CD4-positive, alpha-beta memory T cell (primary cell): ENCODE measurements around the gene RFPL1. TPM values are rescaled to one million over a fixed set of nuclear protein-coding genes. Genes with fewer than 3 reads are reported as not detected.

Experiments
- CTCF ChIA-PET: fragments of 350-600 bp; sonication (Branson Sonifier 250); formaldehyde crosslinking; loops from one replicate; lab custom pipeline; 2021; ENCODE audit warnings: inconsistent platforms; ENCODE audit not compliant: partially characterized antibody; lab: Charles Lee
- POLR2A ChIA-PET: fragments of 350-600 bp; sonication (Branson Sonifier 250); formaldehyde crosslinking; loops from one replicate; lab custom pipeline; 2021; ENCODE audit not compliant: partially characterized antibody; lab: Charles Lee
- DNase-seq, 5 donors: peaks; one replicate each; pipeline versions ENCODE4 v3.0.0 to v3.0.0-alpha.2; 2020 to 2022; ENCODE audit warnings: mixed read lengths in 1 of 5
- H3K27ac ChIP-seq: one replicate; pipeline ENCODE4 v1.7.0; 2013; ENCODE audit warnings: low read depth, low read length
- H3K27me3 ChIP-seq: 2 replicates; pipeline ENCODE4 v1.7.0; 2013; ENCODE audit warnings: mild to moderate bottlenecking, low read length, moderate library complexity; ENCODE audit not compliant: insufficient read depth
- H3K36me3 ChIP-seq: 2 replicates; pipeline ENCODE4 v1.7.0; 2013; ENCODE audit warnings: mild to moderate bottlenecking, low read length, moderate library complexity; ENCODE audit not compliant: insufficient read depth
- H3K4me1 ChIP-seq: 2 replicates; pipeline ENCODE4 v1.7.0; 2013; ENCODE audit warnings: mild to moderate bottlenecking, low read length, moderate library complexity; ENCODE audit not compliant: insufficient read depth
- H3K4me3 ChIP-seq, 2 donors: one replicate each; pipeline ENCODE4 v1.7.0; 2013; ENCODE audit warnings: low read length in 2 of 2, mild to moderate bottlenecking in 1 of 2
- H3K9me3 ChIP-seq, 2 donors: one replicate each; pipeline ENCODE4 v1.7.0; 2013; ENCODE audit warnings: low read length in 2 of 2, control low read depth in 1 of 2; ENCODE audit not compliant: control insufficient read depth in 1 of 2
- H3K27ac Mint-ChIP-seq, 7 donors: one replicate each; pipeline ENCODE4 v1.8.0; 2020 to 2021; ENCODE audit warnings: mixed read lengths in 7 of 7, mild to moderate bottlenecking in 6 of 7, inconsistent platforms in 3 of 7, moderate library complexity in 3 of 7
- H3K27me3 Mint-ChIP-seq, 2 donors: one replicate each; pipeline ENCODE4 v1.8.0; 2020 to 2021; ENCODE audit warnings: mixed read lengths in 2 of 2
- H3K36me3 Mint-ChIP-seq, 2 donors: one replicate each; pipeline ENCODE4 v1.8.0; 2020 to 2021; ENCODE audit warnings: mixed read lengths in 2 of 2, inconsistent platforms in 1 of 2, mild to moderate bottlenecking in 1 of 2
- H3K4me1 Mint-ChIP-seq, 4 donors: one replicate each; pipeline ENCODE4 v1.8.0; 2020 to 2021; ENCODE audit warnings: mixed read lengths in 4 of 4, mild to moderate bottlenecking in 1 of 4
- H3K4me3 Mint-ChIP-seq, 8 donors: one replicate each; pipeline ENCODE4 v1.8.0; 2020 to 2021; ENCODE audit warnings: mixed read lengths in 8 of 8, mild to moderate bottlenecking in 7 of 8, moderate library complexity in 6 of 8, inconsistent platforms in 3 of 8
- H3K9me3 Mint-ChIP-seq, 8 donors: one replicate each; pipeline ENCODE4 v1.8.0; 2020 to 2021; ENCODE audit warnings: mixed read lengths in 8 of 8, mild to moderate bottlenecking in 5 of 8, inconsistent platforms in 3 of 8, moderate library complexity in 1 of 8
- intact Hi-C: fragments of 100-400 bp; cut with micrococcal nuclease; formaldehyde crosslinking; loops from one replicate; pipeline ENCODE4 v1.15.1; 2023
- polyA plus RNA-seq, 2 donors: library from polyadenylated mRNA; unstranded; fragments of 300-500 nt; fragmentation: Illumina TruSeq; gene quantifications; one replicate each; pipeline ENCODE4 v1.2.3, GENCODE V29; 2021
- total RNA-seq, 2 experiments: library from RNA; stranded (reverse); gene quantifications; one replicate each; pipeline ENCODE4 v1.2.3, GENCODE V29; 2021

The RFPL1 gene
- total and polyA plus RNA-seq, 4 experiments from 2014 or later = not detected

DNA sequence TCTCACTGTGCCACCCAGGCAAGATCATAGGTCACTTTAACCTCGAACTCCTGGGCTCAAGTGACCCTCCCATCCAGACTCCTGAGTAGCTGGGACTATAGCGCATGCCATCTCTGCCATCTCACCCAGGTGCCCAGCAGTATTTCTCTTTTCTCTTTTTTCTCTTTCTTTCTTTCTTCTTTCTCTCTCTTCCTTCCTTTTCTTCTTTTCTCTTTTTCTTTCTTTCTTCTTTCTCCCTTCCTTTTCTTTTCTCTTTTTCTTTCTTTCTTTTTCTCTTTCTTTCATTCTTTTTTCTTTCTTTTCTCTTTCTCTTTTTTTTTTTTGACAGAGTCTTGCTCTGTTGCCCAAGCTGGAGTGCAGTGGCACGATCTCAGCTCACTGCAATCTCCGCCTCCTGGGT, 13.5 kb downstream of the RFPL1 start:
- Mint-ChIP-seq H3K4me1 (no peaks in the 10 kb centered on the region), H3K27me3 (no peaks in the 10 kb centered on the region), H3K27ac (peak overlapping the region in 1 of 7 donors; percentile 75), H3K9me3 (peaks cover 0 to 4% (median 0%) of the 10 kb centered on the region in 8 donors), H3K36me3 (no peaks in the 10 kb centered on the region), H3K4me3 (no peak overlapping the region)
- H3K36me3 ChIP-seq = no peaks in the 10 kb centered on the region
- no peaks in the 10 kb centered on the region for H3K9me3 ChIP-seq
- POLR2A ChIA-PET = no interaction called here
- H3K4me3 ChIP-seq = no peak overlapping the region
- no peak for DNase-seq
- no peaks in the 10 kb centered on the region for H3K4me1 ChIP-seq
- CTCF ChIA-PET = no interaction called here
- no peaks in the 10 kb centered on the region for H3K27me3 ChIP-seq
- no peak overlapping the region for H3K27ac ChIP-seq
- intact Hi-C loops = no loop called here

DNA sequence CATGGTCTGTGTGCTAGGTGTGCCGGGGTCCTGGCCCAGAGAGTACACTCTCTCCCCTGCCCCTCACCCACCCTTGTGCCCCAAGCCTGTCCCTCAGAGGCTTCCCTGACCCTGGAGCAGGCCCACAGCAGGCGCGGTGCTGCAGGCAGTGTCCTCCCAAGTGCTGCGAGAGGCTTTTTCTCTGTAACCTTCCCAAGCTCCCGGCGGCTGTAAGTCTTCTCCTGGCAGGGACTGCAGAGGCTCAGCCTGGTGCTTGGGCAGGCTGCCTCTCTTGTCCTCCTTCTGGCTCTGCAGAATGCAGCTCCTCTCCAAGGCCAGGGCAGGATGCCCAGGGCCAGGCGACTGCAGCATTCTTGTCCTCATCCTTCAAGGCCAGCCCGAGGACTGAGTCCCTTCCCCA, 15.9 kb downstream of the RFPL1 start:
- H3K9me3 ChIP-seq = no peaks in the 10 kb centered on the region

DNA sequence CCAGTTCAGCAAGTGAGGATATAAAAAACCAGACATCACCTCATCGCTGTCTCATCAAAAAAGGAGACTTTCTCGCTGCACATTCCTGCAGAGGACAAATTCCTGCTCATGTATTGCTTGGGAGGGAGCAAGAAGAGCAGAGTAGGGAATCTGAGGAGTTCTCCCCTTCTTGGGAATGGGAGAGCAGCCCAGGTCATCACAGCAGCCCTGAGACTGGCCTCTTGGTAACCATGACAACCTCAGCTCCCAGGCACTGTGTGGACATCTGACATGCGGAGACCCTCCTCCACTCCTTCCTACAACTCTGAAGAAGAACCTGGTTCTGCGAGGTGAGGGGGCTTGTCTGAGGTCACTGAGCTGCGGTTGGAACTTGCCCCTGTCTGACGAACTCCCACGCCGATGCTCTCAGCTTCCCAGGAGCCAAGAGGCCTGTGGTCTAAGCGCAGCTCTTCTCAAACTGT, 17.9 kb downstream of the RFPL1 start:
- Histone ChIP-seq H3K9me3 (no peaks in the 10 kb centered on the region), H3K4me3 (no peak overlapping the region), H3K36me3 (no peaks in the 10 kb centered on the region), H3K27ac (no peak overlapping the region), H3K27me3 (no peaks in the 10 kb centered on the region), H3K4me1 (no peaks in the 10 kb centered on the region)
- no peaks in the 10 kb centered on the region for H3K4me1 Mint-ChIP-seq
- H3K9me3 Mint-ChIP-seq = peaks cover 0 to 1% (median 0%) of the 10 kb centered on the region in 8 donors
- no peak overlapping the region for H3K4me3 Mint-ChIP-seq
- no peaks in the 10 kb centered on the region for H3K27me3 Mint-ChIP-seq
- ChIA-PET CTCF (no interaction called here), POLR2A (no interaction called here)
- intact Hi-C loops = no loop called here
- no peaks in the 10 kb centered on the region for H3K36me3 Mint-ChIP-seq
- no peak for DNase-seq
- H3K27ac Mint-ChIP-seq = no peak overlapping the region

More for the DNA sequence above, 15.9 kb downstream of the RFPL1 start:
- Histone ChIP-seq H3K27ac (no peak overlapping the region), H3K27me3 (no peaks in the 10 kb centered on the region), H3K4me3 (no peak overlapping the region), H3K36me3 (no peaks in the 10 kb centered on the region), H3K4me1 (no peaks in the 10 kb centered on the region)
- intact Hi-C loops = no loop called here
- ChIA-PET POLR2A (no interaction called here), CTCF (no interaction called here)
- H3K36me3 Mint-ChIP-seq = no peaks in the 10 kb centered on the region
- no peaks in the 10 kb centered on the region for H3K27me3 Mint-ChIP-seq
- no peaks in the 10 kb centered on the region for H3K4me1 Mint-ChIP-seq
- peaks cover 0 to 1% (median 0%) of the 10 kb centered on the region in 8 donors for H3K9me3 Mint-ChIP-seq
- no peak overlapping the region for H3K27ac Mint-ChIP-seq
- H3K4me3 Mint-ChIP-seq = no peak overlapping the region
- DNase-seq = no peak

DNA sequence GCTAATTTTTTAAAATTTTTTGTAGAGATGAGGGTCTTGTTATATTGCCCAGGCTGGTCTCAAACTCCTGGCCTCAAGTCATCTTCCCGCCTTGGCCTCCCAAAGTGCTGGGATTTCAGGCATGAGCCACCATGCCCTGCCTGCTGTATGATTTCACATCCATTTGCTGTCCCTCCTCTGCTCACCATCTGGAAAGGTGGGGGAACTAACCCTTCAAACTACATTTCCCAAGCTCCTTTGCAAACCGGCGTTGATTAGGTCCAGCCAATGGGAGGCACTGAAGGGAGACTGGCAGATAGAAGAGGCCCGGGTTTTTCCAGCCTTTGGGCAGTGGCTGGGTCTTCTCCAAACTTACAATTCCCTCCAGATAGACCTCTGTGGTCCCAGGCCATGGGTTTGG, 19.3 kb downstream of the RFPL1 start:
- Mint-ChIP-seq H3K27me3 (no peaks in the 10 kb centered on the region), H3K4me1 (no peaks in the 10 kb centered on the region), H3K9me3 (no peaks in the 10 kb centered on the region), H3K4me3 (no peak overlapping the region), H3K27ac (no peak overlapping the region), H3K36me3 (no peaks in the 10 kb centered on the region)
- Histone ChIP-seq H3K4me3 (no peak overlapping the region), H3K27ac (no peak overlapping the region), H3K27me3 (no peaks in the 10 kb centered on the region), H3K4me1 (no peaks in the 10 kb centered on the region), H3K36me3 (no peaks in the 10 kb centered on the region), H3K9me3 (no peaks in the 10 kb centered on the region)
- POLR2A ChIA-PET = no interaction called here
- CTCF ChIA-PET = interaction anchor here (1.0 kb wide), 1 partner anchor 13 kb away, joined by 3 read pairs; no protein-coding TSS in a partner anchor
- DNase-seq = no peak
- intact Hi-C loops = no loop called here

DNA sequence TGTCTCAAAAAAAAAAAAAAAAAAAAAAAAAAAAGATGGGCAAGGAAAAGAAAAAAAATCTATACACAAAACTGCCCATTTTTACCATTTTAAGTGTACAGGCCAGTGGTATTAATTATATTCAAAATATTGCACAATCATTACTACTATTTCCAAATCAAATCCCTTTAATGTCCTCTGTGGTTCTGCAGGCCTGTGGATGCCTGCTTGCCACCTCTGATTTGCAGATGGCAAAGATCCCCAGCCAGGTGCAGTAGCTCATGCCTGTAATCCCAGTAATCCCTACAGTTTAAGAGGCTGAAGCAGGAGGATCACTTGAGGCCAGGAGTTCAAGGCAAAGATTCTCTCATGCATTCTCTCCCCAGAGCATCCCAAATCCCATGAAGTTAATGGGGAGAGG, 20.2 kb downstream of the RFPL1 start:
- Histone ChIP-seq H3K36me3 (no peaks in the 10 kb centered on the region), H3K4me3 (no peak overlapping the region), H3K4me1 (no peaks in the 10 kb centered on the region), H3K9me3 (no peaks in the 10 kb centered on the region), H3K27me3 (no peaks in the 10 kb centered on the region), H3K27ac (no peak overlapping the region)
- Mint-ChIP-seq H3K4me3 (no peak overlapping the region), H3K27me3 (no peaks in the 10 kb centered on the region), H3K27ac (no peak overlapping the region), H3K36me3 (no peaks in the 10 kb centered on the region), H3K9me3 (no peaks in the 10 kb centered on the region), H3K4me1 (no peaks in the 10 kb centered on the region)
- POLR2A ChIA-PET = no interaction called here
- no peak for DNase-seq
- CTCF ChIA-PET = no interaction called here
- intact Hi-C loops = no loop called here

DNA sequence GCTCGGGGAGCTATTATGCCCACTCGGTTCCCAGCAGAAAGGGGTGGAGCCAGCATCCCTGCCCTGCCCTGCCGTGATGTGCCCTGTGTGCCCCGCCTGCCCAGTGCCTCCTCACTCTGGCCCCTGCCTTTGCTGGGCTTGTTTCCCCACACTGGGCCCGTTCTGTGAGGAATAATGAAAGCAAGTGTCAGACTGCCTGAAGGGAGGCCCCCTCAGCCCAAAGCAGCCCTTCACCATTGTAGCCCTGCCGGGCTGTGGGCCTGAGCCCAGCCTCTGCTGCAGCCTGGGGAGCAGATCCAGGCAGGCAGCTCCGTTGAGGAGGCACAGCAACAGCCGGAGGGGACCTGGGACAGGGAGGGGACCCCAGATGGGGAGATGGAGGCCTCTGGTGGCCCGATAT, 21.4 kb downstream of the RFPL1 start:
- Histone ChIP-seq H3K4me3 (no peak overlapping the region), H3K27ac (no peak overlapping the region), H3K9me3 (no peaks in the 10 kb centered on the region), H3K36me3 (no peaks in the 10 kb centered on the region), H3K27me3 (no peaks in the 10 kb centered on the region), H3K4me1 (no peaks in the 10 kb centered on the region)
- intact Hi-C loops = no loop called here
- no peaks in the 10 kb centered on the region for H3K9me3 Mint-ChIP-seq
- no peaks in the 10 kb centered on the region for H3K36me3 Mint-ChIP-seq
- CTCF ChIA-PET = no interaction called here
- H3K4me1 Mint-ChIP-seq = no peaks in the 10 kb centered on the region
- no peaks in the 10 kb centered on the region for H3K27me3 Mint-ChIP-seq
- H3K4me3 Mint-ChIP-seq = no peak overlapping the region
- POLR2A ChIA-PET = no interaction called here
- DNase-seq = no peak
- no peak overlapping the region for H3K27ac Mint-ChIP-seq

DNA sequence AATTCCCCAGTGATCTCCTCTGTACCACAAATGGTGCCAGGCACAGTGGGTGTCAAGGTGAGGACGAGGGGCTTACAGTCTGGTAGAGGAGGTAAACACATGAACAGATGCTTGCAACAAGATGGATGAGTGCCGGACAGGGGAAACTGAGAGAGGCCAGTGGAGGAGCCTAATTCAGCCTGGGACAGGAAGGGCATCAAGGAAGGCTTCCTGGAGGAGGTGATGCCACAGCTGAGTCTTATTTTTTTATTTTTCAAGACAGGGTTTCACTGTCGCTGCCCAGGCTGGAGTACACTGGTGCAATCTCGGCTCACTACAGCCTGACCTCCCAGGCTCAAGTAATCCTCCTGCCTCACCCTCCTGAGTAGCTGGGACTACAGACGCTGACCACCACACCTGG, 22.9 kb downstream of the RFPL1 start:
- no peaks in the 10 kb centered on the region for H3K9me3 ChIP-seq
- no peak overlapping the region for H3K4me3 ChIP-seq
- no peak for DNase-seq
- H3K36me3 ChIP-seq = no peaks in the 10 kb centered on the region
- H3K4me1 Mint-ChIP-seq = no peaks in the 10 kb centered on the region
- no peaks in the 10 kb centered on the region for H3K36me3 Mint-ChIP-seq
- ChIA-PET CTCF (no interaction called here), POLR2A (no interaction called here)
- no peaks in the 10 kb centered on the region for H3K27me3 ChIP-seq
- no peaks in the 10 kb centered on the region for H3K4me1 ChIP-seq
- no peaks in the 10 kb centered on the region for H3K27me3 Mint-ChIP-seq
- H3K27ac ChIP-seq = no peak overlapping the region
- H3K9me3 Mint-ChIP-seq = no peaks in the 10 kb centered on the region
- no peak overlapping the region for H3K4me3 Mint-ChIP-seq
- no peak overlapping the region for H3K27ac Mint-ChIP-seq
- intact Hi-C loops = no loop called here

DNA sequence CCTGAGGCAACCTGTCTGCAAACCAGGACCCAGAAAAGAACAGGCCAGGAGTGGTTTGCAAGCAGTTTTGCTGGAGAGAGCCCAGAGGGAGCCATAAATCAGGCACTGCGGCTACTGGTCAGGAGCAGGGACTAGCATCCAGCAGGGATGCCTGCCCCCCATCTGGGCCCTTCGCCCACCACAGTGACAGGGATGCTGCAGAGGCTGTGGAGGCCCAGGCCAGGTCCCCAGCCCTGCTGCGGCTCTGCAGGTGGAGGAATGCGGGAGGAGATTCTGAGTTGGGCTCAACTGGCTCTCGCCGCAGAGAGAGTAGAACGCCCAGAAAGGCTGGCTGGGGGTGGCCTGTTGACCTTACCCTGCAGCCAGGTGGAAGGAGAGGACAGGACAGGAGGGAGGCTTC, 25.2 kb downstream of the RFPL1 start:
- H3K9me3 ChIP-seq = no peaks in the 10 kb centered on the region
- Mint-ChIP-seq H3K4me3 (peak overlapping the region in 1 of 8 donors; percentile 6), H3K4me1 (no peaks in the 10 kb centered on the region), H3K36me3 (no peaks in the 10 kb centered on the region), H3K27ac (no peak overlapping the region), H3K27me3 (no peaks in the 10 kb centered on the region), H3K9me3 (no peaks in the 10 kb centered on the region)
- H3K4me3 ChIP-seq = no peak overlapping the region
- no peaks in the 10 kb centered on the region for H3K27me3 ChIP-seq
- ChIA-PET CTCF (no interaction called here), POLR2A (no interaction called here)
- H3K36me3 ChIP-seq = no peaks in the 10 kb centered on the region
- no peak overlapping the region for H3K27ac ChIP-seq
- H3K4me1 ChIP-seq = no peaks in the 10 kb centered on the region
- DNase-seq = no peak
- intact Hi-C loops = no loop called here
